Mesothelial cell of epicardium (in vitro differentiated cells): ENCODE results near the gene EFNA4. TPM values are rescaled to one million over a fixed set of nuclear protein-coding genes. Genes with fewer than 3 reads are reported as not detected.

Experiments
- DNase-seq, 2 experiments: peaks; one replicate each; pipeline ENCODE4 v3.0.0; 2021; ENCODE audit warnings: low spot score in 2 of 2; ENCODE audit not compliant: unreplicated experiment in 2 of 2
- H3K27ac Mint-ChIP-seq: 2 replicates; pipeline ENCODE4 v1.8.0; 2021; ENCODE audit warnings: mixed read lengths
- H3K27me3 Mint-ChIP-seq: 2 replicates; pipeline ENCODE4 v1.8.0; 2021; ENCODE audit warnings: low read depth, mixed read lengths
- H3K36me3 Mint-ChIP-seq: 2 replicates; pipeline ENCODE4 v1.8.0; 2021; ENCODE audit warnings: mixed read lengths
- H3K4me1 Mint-ChIP-seq: 2 replicates; pipeline ENCODE4 v1.8.0; 2021; ENCODE audit warnings: mixed read lengths
- H3K4me3 Mint-ChIP-seq: 2 replicates; pipeline ENCODE4 v1.8.0; 2021; ENCODE audit warnings: mild to moderate bottlenecking, moderate library complexity, mixed read lengths
- H3K9me3 Mint-ChIP-seq: 2 replicates; pipeline ENCODE4 v1.8.0; 2021; ENCODE audit warnings: mixed read lengths
- CTCF ChIP-seq: fragments of 200-600 bp; sonication (generic); IDR thresholded peaks from one replicate; pipeline ENCODE4 v1.5.0; 2021; ENCODE audit warnings: antibody characterized with exemption; ENCODE audit not compliant: unreplicated experiment
- total RNA-seq: library from RNA; stranded (reverse); gene quantifications from 3 replicates; pipeline ENCODE4 v1.2.1, GENCODE V29; 2021

Gene EFNA4
- total RNA-seq, 1 donor from 2014 or later = 31.2 TPM

GRCh38 chr1:155105604-155106011 is 42.1 kb downstream of the EFNA4 start:
- H3K4me3 Mint-ChIP-seq = no peak overlapping the region
- H3K27me3 Mint-ChIP-seq = peaks cover 3% of the 10 kb centered on the region
- no peak overlapping the region for H3K27ac Mint-ChIP-seq
- H3K9me3 Mint-ChIP-seq = no peaks in the 10 kb centered on the region
- H3K36me3 Mint-ChIP-seq = no peaks in the 10 kb centered on the region
- no peak for TF ChIP-seq CTCF
- DNase-seq = no peak
- peaks cover 4% of the 10 kb centered on the region for H3K4me1 Mint-ChIP-seq

- Mint-ChIP-seq H3K27ac (no peak overlapping the region), H3K36me3 (no peaks in the 10 kb centered on the region), H3K9me3 (no peaks in the 10 kb centered on the region), H3K27me3 (peaks cover 3% of the 10 kb centered on the region), H3K4me1 (peaks cover 10% of the 10 kb centered on the region), H3K4me3 (no peak overlapping the region)
- no peak for TF ChIP-seq CTCF
- DNase-seq = no peak
Measured at GRCh38 chr1:155106862-155107261, 43.3 kb downstream of the EFNA4 start.

- no peak for DNase-seq
- Mint-ChIP-seq H3K4me1 (peaks cover 11% of the 10 kb centered on the region), H3K4me3 (no peak overlapping the region), H3K9me3 (no peaks in the 10 kb centered on the region), H3K27me3 (peaks cover 3% of the 10 kb centered on the region), H3K27ac (no peak overlapping the region), H3K36me3 (no peaks in the 10 kb centered on the region)
- no peak for TF ChIP-seq CTCF
Measured at GRCh38 chr1:155107309-155108264, 44.0 kb downstream of the EFNA4 start.

- no peak for DNase-seq
- Mint-ChIP-seq H3K4me3 (no peak overlapping the region), H3K27ac (no peak overlapping the region), H3K27me3 (peaks cover 3% of the 10 kb centered on the region), H3K36me3 (no peaks in the 10 kb centered on the region), H3K9me3 (no peaks in the 10 kb centered on the region), H3K4me1 (peaks cover 11% of the 10 kb centered on the region)
- TF ChIP-seq CTCF = no peak
Measured at GRCh38 chr1:155108296-155108695, 44.8 kb downstream of the EFNA4 start.

GRCh38 chr1:155110381-155110780 is 46.8 kb downstream of the EFNA4 start:
- TF ChIP-seq CTCF = no peak
- H3K4me1 Mint-ChIP-seq = peaks cover 14% of the 10 kb centered on the region
- H3K27me3 Mint-ChIP-seq = peaks cover 3% of the 10 kb centered on the region
- H3K27ac Mint-ChIP-seq = no peak overlapping the region
- H3K9me3 Mint-ChIP-seq = no peaks in the 10 kb centered on the region
- no peak for DNase-seq
- H3K36me3 Mint-ChIP-seq = no peaks in the 10 kb centered on the region
- H3K4me3 Mint-ChIP-seq = no peak overlapping the region
